GM12872 (cell line): Measurements from ENCODE around the gene TOR4A.

Experiments used
- CTCF ChIP-seq: IDR thresholded peaks from 3 replicates; pipeline ENCODE4 v1.5.1; 2011; ENCODE audit warnings: low read depth, mild to moderate bottlenecking, low read length, moderate library complexity; ENCODE audit not compliant: insufficient read depth

Gene TOR4A

GRCh38 chr9:137319739-137320551, 42.4 kb downstream of the TOR4A start:
- TF ChIP-seq CTCF: no peak

- no peak for TF ChIP-seq CTCF
Observed at GRCh38 chr9:137320555-137321384, 43.2 kb downstream of the TOR4A start.

- no peak for TF ChIP-seq CTCF
Observed at GRCh38 chr9:137321726-137322361, 44.3 kb downstream of the TOR4A start.

GRCh38 chr9:137323531-137324331, 46.2 kb downstream of the TOR4A start:
- TF ChIP-seq CTCF: no peak

- TF ChIP-seq CTCF: no peak
Observed at GRCh38 chr9:137325124-137325523, 47.6 kb downstream of the TOR4A start.

GRCh38 chr9:137325799-137326198, 48.3 kb downstream of the TOR4A start:
- TF ChIP-seq CTCF: no peak
